Measurements from ENCODE around the gene SBNO2. TPM values are rescaled to one million over a fixed set of nuclear protein-coding genes. Genes with fewer than 3 reads are reported as not detected.

The SBNO2 gene
- polyA plus RNA-seq, 3 donors = 14.9 to 23.6 (median 18.3) TPM

- DNase-seq (ENCODE audit: extremely low read depth in 1 of 11, low read depth in 9 of 11, low spot score in 4 of 11) = no peak
These were observed 26.9 kb downstream of the SBNO2 start for GRCh38 chr19:1146858-1147780.

GRCh38 chr19:1146412-1146699 is 27.7 kb downstream of the SBNO2 start:
- no peak for DNase-seq (ENCODE audit: extremely low read depth in 1 of 11, low read depth in 9 of 11, low spot score in 4 of 11)

- no peak for DNase-seq (ENCODE audit: extremely low read depth in 1 of 11, low read depth in 9 of 11, low spot score in 4 of 11)
These were observed 28.2 kb downstream of the SBNO2 start for GRCh38 chr19:1145635-1146411.

- DNase-seq (ENCODE audit: extremely low read depth in 1 of 11, low read depth in 9 of 11, low spot score in 4 of 11) = no peak
These were observed 29.3 kb downstream of the SBNO2 start for GRCh38 chr19:1144741-1145140.

- DNase-seq (ENCODE audit: extremely low read depth in 1 of 11, low read depth in 9 of 11, low spot score in 4 of 11) = no peak
These were observed 30.2 kb downstream of the SBNO2 start for GRCh38 chr19:1143828-1144399.

GRCh38 chr19:1141944-1142343 is 32.1 kb downstream of the SBNO2 start:
- DNase-seq (ENCODE audit: extremely low read depth in 1 of 11, low read depth in 9 of 11, low spot score in 4 of 11) = no peak

- DNase-seq (ENCODE audit: extremely low read depth in 1 of 11, low read depth in 9 of 11, low spot score in 4 of 11) = no peak
These were observed 33.6 kb downstream of the SBNO2 start for GRCh38 chr19:1140272-1141027.

- DNase-seq (ENCODE audit: extremely low read depth in 1 of 11, low read depth in 9 of 11, low spot score in 4 of 11) = no peak
These were observed 34.9 kb downstream of the SBNO2 start for GRCh38 chr19:1139126-1139525.

- no peak for DNase-seq (ENCODE audit: extremely low read depth in 1 of 11, low read depth in 9 of 11, low spot score in 4 of 11)
These were observed 35.9 kb downstream of the SBNO2 start for GRCh38 chr19:1138121-1138520.

- DNase-seq (ENCODE audit: extremely low read depth in 1 of 11, low read depth in 9 of 11, low spot score in 4 of 11) = no peak
These were observed 37.3 kb downstream of the SBNO2 start for GRCh38 chr19:1136621-1137317.

GRCh38 chr19:1136201-1136600 is 37.9 kb downstream of the SBNO2 start:
- no peak for DNase-seq (ENCODE audit: extremely low read depth in 1 of 11, low read depth in 9 of 11, low spot score in 4 of 11)

- DNase-seq (ENCODE audit: extremely low read depth in 1 of 11, low read depth in 9 of 11, low spot score in 4 of 11) = no peak
These were observed 38.6 kb downstream of the SBNO2 start for GRCh38 chr19:1135454-1135853.

GRCh38 chr19:1134431-1134830 is 39.6 kb downstream of the SBNO2 start:
- no peak for DNase-seq (ENCODE audit: extremely low read depth in 1 of 11, low read depth in 9 of 11, low spot score in 4 of 11)

- DNase-seq (ENCODE audit: extremely low read depth in 1 of 11, low read depth in 9 of 11, low spot score in 4 of 11) = no peak
These were observed 40.6 kb downstream of the SBNO2 start for GRCh38 chr19:1133471-1133929.

GRCh38 chr19:1132552-1133383 is 41.3 kb downstream of the SBNO2 start:
- DNase-seq (ENCODE audit: extremely low read depth in 1 of 11, low read depth in 9 of 11, low spot score in 4 of 11) = no peak

GRCh38 chr19:1131718-1132551 is 42.1 kb downstream of the SBNO2 start:
- peak in 8 of 11 donors; percentile 23 to 77 (median 66) for DNase-seq (ENCODE audit: extremely low read depth in 1 of 11, low read depth in 9 of 11, low spot score in 4 of 11)

All from renal cortex interstitium (tissue), 11 donors.